NCI-H510A treated with DMSO at 0.1 percent for 48 hours (cell line): ENCODE measurements around the gene TMEM120B.
"Not testable (repeated sequence)": the region's sequence is repeated elsewhere in the genome, so short reads cannot be mapped to it uniquely, and the experiment has no call there.

Source experiments
- DNase-seq: peaks from one replicate; lab custom pipeline; 2025; lab: John Stamatoyannopoulos, UW

The TMEM120B gene

DNA sequence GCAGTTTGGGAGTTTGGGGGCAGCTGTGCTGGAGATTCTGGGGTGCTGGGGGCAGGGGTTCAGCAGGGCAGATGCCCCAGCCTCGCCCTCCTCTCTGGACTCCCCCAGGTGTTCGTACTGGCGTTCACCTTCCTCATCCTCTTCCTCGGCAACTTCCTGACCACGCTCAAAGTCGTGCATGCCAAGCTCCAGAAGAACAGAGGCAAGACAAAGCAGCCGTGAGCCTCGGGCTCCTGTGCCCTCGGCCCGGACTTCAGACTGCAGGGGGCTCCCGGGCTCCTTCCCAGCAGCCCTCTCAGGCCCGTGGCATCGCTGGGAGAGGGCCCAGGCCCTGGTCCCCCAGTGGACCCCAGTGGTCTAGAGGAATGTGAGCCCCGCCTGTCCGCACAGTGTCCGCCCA is 62.9 kb downstream of the TMEM120B start:
- DNase-seq = no peak

DNA sequence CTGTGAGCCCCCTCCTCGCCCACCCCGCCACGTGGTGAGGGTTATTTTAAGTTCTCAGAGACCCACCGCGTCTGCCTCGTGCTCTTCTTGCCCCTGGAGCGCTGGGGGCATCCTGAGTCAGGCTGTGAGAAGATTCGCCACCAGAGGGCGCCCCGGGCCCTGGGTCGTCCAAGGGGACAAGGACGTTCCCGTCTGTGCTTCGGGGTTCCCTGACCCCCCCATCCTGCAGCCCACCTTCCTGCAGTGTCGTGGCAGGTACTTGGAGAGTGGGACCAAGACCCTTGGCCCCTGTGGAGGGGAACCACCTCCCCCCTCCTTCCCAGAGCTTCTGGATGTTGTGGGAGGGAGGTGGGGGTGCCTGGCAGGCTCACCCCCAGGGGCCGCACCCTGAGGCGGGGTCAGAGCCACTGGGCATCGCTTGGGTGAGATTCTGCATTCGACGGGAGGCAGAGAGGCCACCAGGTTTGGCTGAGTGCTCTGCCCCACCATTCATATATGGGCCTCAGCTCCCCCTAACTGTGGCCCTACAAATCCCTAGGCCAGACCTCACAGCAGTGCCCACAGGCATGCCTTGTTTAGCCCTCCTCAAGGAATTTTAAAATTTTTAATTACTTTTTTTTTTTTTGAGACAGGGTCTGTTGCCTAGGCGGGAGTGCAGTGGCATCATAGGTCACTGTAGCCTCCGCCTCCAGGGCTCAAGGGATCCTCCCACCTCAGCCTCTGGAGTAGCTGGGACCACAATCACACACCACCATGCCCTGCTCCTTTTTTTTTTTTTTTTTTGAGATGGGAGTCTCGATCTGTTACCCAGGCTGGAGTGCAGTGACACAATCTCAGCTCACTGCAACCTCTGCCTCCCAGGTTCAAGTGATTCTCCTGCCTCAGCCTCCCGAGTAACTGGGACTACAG is 63.9 kb downstream of the TMEM120B start:
- peak; percentile 48 for DNase-seq

DNA sequence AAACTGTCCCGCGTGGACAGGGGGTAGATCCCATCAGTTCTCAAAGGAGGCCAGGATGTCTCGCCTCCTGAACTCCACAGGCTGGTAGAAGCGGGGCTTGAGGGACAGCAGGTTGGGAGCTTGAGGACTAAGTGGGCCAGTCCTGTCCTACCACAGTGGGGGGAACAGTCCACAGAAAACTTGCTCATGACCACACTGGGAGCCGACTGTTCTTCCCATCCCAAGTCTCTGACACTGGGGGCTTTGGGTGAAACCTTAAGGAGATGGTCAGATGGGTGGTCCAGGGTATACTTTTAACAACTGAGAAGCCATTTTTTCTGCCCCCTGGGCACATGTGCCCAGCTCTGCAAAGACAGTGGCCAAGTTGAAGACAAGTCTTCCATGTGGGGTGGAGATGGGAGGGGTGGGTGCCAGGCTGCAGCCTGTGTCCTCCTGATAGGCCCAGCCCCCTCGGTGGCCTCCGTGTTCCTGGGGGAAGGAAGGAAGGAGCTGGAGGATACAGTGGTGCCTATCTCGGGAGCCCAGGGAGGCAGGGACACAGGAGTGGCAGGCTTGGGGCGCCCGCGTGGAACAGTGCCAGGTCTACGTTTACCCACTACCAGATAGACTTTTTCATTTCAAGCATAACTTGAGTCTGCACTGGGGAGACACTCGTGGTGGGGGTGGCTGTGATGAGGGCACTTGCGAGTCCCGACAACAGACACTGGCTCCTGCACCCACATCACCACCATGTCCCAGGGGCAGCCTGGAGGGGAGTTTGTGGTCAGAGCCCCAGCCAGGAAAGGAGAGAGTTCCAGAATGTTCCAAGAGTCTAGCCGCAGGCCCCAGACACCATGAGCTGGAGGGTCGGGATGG is 66.2 kb downstream of the TMEM120B start:
- no peak for DNase-seq

DNA sequence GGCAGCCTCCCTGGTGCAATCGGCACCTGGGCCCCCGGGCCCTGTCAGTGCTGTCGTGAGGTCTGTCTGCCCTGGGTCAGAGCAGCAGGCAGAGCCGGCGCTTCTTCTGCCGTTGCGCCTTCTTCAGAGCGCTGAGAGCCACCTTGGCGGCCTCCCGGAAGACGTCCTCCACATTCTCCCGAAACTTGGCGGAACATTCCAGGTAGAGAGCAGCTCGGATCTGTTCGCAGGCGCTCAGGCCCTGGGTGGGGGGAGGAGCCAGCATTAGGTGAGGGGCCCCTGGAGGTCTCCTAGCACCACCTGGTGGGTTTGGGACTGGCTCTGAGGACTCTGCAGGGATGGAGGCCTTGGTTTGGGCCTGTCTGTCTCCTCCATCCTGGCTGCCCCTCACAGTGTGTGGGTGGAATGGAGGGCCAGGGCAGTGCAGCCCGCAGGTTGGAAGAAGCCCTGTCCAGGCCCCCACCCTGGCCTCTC is 66.9 kb downstream of the TMEM120B start:
- DNase-seq = no peak

DNA sequence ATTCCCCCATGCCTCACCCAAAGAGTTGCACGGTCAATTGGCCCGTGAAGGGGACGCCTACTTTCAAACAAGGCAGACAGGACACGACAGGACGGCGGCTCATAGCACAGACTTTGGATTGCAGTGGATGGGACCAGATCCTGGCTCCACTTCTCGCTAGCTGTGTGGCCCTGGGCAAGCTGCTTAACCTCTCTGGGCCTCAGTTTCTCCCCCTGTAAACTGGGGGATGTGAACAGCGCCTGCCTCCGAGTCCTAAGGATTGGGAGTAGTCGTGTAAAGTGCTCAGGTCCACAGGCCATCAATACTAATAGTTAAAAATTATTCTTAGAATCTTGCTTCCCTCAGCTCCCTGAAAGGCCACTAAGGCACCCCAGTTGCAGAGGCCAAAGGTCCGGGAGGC is 67.9 kb downstream of the TMEM120B start:
- no peak for DNase-seq

DNA sequence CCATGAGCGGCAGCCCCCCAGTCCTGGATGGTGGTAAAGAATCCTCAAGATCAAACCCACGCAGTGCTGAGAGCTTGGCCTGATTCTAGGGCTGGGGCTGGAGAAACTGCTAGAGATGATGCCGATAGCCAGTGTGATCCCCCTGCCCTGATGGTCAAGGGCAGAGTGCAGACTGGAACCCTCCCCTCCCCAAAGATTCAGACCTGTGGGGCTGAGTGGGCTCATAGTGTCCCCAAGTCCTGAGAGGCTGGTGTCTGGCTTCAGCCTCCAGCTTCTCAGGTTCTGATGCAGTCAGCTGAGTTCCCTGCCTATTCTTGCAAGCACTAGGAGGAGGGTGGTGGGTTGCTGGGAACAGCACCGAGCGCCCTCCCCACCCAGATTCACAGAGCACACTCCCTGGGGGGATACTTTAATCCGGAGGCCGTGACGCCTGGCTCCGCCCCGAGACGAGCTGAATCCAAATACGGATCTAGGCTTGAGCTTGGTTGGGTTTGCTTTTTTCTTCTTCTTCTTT is 69.0 kb downstream of the TMEM120B start:
- DNase-seq = no peak

DNA sequence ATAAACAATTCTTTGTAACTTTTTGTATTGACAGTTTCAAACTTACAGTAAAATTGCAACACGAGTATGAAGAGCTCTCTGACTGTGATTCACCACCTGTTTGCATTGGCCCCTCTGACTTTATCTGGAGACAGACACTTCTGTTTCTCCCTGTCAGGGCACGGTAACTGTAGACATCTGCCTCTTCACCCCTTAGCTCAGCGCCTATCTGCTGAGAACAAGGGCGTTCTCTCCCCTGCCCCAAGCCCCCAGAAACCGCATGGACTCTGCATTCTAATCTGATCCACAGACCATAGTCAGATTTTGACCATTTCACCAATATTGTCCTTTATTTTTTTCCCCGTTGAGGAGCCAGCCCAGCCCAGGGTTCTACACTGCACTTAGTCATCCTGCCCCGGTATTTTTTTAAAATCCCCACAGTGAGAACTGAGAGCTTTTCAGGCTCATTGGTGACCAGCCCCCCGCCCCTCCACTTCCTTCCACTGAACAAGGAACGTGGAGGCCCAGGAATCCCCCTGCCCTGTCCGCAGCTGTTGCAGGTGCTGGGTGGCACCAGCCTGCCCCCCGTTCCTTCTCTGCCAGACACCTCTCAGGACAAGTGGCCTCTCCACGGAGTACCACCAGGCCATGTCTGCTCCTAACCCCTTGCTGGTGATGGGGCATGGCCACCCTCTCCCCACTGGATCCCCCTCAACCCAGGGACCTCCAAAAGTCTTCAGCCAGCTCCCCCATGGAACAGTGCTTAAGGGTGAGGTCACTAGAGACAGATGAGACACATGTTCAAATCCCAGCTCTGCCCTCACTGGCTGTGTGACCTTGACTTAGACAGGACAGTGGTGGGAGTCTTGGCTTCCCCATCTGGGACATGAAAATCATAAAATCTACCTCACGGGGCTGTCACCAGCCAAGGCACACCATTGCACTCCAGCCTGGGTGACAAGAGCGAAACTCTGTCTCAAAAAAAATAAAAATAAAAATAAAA is 69.7 kb downstream of the TMEM120B start:
- no peak for DNase-seq

DNA sequence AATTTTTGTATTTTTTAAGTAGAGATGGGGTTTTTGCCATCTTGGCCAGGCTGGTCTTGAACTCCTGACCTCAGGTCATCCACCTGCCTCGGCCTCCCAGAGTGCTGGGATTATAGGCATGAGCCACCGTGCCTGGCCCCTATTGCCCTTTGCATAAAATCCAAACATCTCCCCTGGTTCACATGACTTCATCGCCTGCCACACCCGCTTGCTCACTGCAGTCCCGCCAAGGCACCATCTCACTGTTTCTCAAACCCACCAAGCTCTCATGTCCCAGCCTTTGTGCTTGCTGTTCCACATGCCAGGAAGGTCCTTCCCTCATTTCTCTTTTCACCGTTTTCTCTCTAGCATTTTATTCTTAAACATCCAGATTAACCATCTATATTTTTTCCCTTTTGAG is 71.2 kb downstream of the TMEM120B start:
- DNase-seq = no peak

DNA sequence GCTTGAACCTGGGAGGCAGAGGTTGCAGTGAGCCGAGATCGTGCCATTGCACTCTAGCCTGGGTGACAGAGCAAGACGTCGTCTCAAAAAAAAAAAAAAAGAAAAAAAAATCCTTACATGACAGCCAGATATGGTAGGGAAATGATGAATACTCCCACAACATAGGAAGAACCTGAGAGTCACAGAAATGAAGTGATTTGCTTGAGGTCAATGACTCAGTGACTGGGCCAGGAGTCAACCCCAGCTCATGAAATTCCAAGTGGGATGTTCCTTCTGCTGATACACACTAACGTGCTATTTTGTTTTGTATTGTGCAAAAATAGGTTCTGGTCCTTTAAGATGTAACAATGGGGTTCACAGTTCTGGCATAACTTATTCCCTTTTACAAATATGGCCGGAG is 71.9 kb downstream of the TMEM120B start:
- DNase-seq = no peak

DNA sequence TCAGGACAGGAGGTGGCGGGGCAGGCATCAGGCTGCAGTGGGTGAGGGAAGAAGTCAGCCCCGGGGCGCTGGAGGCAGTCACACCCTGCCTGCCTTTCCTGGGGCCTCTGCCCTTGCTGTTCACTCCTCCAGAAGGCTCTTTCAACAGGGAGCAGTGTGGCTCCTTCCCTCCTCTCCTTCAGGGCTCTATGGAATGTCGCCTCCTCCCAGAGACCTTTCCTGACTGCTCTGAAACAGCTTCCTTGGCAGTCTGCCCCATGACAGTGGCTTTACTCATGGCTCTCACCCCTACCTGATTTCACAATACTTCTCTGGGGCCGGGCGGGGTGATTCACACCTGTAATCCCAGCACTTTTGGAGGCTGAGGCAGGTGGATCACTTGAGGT is 73.9 kb downstream of the TMEM120B start:
- no peak for DNase-seq

DNA sequence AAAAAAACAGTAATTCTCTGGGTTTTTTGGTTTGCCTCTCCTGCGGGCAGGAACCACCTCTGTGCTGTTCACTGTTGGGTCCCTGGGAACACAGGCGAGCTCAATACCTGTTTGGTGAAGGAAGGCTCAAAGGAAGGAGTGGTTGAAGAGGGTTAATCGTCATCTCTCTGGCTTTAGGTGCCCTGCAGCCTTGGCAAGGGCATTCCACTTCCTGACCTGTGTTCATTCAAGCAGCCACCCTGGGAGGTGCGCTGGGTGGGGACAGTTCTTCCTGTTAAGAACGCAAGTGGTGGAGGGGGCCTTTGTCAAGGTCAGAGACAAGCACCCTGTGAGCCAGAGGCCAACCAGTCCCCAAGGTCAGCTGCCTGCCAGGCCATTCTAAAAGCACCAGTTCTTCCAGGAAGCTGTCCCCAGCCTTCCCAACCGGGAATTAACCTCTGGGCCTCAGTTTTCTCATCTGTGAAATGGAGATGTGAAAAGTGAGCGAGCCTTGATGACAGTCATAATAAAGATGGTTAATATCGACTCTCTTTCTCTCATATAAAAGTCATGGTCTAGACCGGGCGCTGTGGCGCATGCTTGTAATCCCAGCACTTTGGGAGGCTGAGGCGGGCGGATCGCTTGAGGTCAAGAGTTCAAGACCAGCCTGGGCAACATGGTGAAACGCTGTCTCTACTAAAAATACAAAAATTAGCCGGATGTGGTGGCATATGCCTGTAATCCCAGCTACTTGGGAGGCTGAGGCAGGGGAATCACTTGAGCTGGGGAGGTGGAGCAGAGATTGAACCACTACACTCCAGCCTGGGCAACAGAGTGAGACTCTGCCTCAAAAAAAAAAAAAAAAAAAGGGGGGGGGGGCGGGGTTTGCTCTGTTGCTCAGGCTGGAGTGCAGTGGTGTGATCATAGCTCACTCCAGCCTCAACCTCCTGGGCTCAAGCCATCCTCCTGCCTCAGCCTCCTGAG is 74.8 kb downstream of the TMEM120B start:
- DNase-seq = no peak

DNA sequence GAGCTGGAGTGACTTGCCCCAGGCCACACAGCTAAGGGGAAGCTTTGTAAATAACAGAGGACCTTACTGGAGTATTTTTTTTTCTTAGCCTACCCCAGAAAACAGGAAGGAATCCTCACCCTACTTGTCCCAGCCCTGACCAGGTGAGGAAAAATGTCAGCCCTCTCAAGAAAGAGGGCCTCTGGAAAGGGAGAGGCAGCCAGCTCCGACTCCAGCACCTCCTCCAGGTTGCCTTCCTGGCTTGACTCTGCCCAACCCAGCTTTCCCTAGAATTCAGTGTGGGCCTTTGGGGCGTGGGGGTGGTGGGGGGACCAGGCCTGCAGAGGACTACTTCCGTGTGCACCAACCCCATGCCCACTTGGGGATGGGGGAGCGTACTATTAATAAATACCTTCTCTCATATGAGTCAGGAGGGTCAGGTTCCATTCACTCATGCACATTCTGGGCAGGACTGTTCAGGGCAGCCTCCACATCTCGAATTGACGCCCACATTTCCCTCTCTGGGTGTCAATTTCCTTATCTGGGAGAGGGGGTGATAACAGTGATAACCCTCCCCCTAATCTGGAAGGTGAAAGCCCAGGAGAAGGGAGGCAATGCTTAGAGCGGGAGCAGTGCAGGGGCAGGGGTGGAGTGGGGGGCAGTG is 75.7 kb downstream of the TMEM120B start:
- DNase-seq = no peak

DNA sequence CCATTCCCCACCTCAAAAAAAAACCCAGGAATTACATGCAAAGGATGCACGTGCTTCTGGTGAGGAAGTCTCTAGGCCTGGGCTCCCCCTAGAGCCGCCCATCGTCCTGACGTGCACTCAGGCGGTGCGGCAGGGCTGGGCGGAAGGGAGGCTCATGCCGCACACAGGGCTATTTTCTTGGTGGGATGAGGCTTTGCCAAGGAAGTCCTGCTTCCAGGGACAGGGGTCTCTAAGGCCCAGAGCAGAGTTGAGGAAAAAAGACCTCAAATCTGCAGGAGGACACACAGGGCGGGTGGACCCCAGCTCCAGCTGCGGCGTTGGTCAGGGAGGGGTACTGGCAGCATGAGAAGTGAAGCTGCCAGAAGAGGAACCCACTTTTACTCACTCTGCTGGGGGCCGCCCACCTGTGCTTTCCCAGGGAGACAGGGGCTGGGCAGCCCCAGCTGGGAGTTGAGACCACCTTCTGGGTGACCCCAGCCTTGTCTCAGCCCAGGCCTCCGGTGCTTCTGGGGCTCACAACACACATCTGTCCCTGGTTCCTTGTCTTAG is 76.8 kb downstream of the TMEM120B start:
- no peak for DNase-seq

DNA sequence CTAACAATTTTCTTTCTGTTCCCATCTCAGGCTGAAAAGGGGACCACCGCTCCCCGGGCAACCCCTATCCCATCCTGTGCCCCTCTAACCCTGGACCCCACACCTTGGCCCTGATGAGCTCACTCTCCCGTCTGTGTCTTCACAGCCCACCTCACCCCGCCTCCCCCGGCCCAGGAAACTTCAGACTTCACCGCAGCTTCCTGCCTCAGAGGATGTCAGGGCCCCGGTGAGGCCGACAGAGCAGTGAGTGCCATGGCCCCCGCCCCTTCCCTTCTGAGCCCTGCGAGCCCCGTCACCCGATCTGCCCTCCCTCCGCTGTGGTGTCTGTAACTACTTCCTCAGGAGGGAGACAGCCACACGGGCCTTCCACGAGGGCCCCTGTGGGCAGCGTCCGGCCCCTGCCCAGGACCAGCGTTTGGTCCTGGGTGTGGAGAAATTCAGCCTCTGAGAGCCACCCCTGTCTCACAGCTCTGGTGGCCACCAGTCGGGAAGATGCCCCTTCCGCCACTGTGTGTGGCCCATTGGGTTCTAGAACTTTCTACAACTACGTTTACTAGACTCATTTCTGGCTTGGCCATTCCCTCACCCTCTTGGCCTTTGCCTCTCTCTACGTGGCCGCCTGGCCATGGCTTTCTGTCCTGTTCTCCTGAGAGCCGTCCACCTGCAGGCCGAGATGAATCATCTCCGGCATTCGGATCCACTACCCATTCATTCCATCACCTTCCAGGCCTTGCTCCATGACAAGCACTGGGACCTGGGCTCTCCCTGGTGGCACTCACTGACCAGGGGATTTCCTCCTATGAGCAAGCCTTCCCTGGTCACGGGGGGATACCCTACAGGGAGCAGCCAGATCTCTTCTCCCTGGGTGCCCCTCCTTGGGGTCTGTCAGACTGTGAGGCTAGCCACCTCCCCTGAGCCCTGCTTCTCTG is 77.5 kb downstream of the TMEM120B start:
- DNase-seq = no peak

DNA sequence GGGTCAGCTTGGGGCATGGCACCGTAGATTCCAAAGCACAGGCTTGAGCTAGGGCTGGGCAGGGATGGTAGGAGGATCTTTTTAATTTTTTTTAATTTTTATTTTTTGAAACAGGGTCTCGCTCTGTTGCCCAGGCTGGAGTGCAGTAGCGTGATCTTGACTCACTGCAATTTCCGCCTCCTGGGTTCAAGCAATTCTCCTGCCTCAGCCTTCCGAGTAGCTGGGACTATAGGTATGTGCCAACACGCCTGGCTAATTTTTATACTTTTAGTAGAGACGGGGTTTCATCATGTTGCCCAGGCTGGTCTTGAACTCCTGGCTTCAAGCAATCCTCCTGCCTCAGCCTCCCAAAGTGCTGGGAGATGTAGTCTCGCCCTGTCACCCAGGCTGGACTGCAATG is 78.2 kb downstream of the TMEM120B start:
- DNase-seq = not testable (repeated sequence)

DNA sequence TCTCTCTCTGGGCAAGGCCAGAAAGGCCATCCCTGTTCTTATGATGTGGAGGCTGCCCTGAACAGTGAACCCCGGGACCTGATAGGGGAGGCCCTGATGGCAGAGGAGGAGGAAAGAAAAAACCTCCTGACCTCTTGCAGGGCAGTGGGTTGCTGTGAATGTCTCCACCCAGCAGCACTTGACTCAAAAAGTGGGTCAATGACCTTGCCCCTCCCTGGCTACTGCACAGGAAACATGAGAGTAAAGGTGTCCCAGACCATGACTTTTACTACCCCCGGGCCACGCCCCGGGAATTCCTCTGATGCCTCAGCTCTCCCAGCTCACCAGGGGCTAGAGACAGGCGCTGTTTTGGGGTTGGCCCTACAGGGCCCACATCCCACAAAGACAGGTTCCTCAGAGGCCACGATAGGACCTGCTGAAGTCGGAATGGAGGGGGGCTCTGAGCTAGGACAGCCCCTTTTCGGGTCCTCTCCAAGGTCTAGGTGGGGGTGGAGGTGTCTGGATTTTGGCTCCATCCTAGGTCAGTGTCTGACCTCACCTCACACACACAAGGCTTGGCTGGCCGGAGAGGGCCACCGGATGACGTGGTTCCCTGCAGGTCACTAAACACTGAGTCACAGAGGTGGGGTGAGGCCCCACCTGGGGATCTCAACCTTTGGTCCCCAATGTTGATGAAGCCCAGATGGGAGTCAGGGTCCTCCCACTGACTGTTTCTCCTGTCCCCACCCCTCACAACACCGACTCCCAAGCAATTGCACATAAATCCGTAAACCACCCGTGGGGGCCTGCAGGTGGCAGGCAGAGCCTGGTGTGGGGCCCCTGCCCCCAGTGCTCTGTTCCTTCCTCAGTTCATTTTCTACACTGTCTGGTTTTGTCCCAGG is 79.4 kb downstream of the TMEM120B start:
- no peak for DNase-seq
